Measurements from ENCODE around the gene RCE1. TPM values are rescaled to one million over a fixed set of nuclear protein-coding genes. Genes with fewer than 3 reads are reported as not detected.

RCE1 gene
- total and polyA plus RNA-seq, 2 experiments from 2014 or later, result 19.8 to 41.4 TPM

GRCh38 chr11:66879000-66879399, 35.8 kb downstream of the RCE1 start:
- no peak for DNase-seq (ENCODE audit: low spot score)
- no peaks in the 10 kb centered on the region for H4K20me1 ChIP-seq (ENCODE audit: insufficient read depth, poor library complexity, severe bottlenecking)
- no peaks in the 10 kb centered on the region for H3K36me3 ChIP-seq (replicated peaks; ENCODE audit: insufficient read depth, low read depth)
- no peak overlapping the region for H3K27ac ChIP-seq
- H3K4me2 ChIP-seq, result no peak overlapping the region
- peaks cover 2% of the 10 kb centered on the region for H3K79me2 ChIP-seq
- H3K9me3 ChIP-seq (ENCODE audit: low read depth), result no peaks in the 10 kb centered on the region
- 94% methylated on average over 7 of the region's 7 CpGs for WGBS (ENCODE audit: low lambda C conversion rate, missing lambda C conversion rate)
- no peak overlapping the region for H3K4me3 ChIP-seq
- no peaks in the 10 kb centered on the region for H3K9me2 ChIP-seq (replicated peaks; ENCODE audit: insufficient read depth)
- H3K27me3 ChIP-seq, result no peaks in the 10 kb centered on the region
- no peak overlapping the region for H2AFZ ChIP-seq
- H3K4me1 ChIP-seq (ENCODE audit: insufficient read depth), result peaks cover 17% of the 10 kb centered on the region
- no peak for TF ChIP-seq EZH2phosphoT487 (IDR thresholded peaks at IDR 0.05; ENCODE audit: low read depth, severe bottlenecking, unreplicated experiment)
- TF ChIP-seq EZH2 (IDR thresholded peaks at IDR 0.05; ENCODE audit: borderline replicate concordance), result no peak
- TF ChIP-seq CTCF (IDR thresholded peaks at IDR 0.05; ENCODE audit: poor library complexity), result no peak

DNA sequence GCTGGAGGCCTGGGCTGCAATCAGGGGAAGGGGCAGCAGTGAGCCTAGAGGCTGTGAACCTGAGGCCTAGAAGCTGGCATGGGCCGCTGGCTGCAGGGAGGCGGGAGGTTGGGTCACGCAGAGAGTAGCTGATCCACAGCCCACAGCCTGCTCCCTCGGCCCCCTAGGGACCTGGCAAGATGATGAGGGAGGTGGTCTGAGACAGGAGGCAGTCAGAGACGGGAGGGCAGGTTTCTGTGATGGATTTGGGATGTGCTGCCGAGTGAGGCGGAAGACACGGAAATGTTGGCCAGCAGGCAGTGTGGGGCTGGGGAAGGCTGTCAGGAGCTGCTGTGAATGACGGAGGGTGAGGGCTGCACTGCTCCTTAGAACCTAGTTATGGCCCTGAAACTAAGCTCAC, 36.3 kb downstream of the RCE1 start:
- no peaks in the 10 kb centered on the region for H3K9me2 ChIP-seq (replicated peaks; ENCODE audit: insufficient read depth)
- no peak for DNase-seq (ENCODE audit: low spot score)
- no peaks in the 10 kb centered on the region for H4K20me1 ChIP-seq (ENCODE audit: insufficient read depth, poor library complexity, severe bottlenecking)
- H3K27me3 ChIP-seq, result no peaks in the 10 kb centered on the region
- peaks cover 2% of the 10 kb centered on the region for H3K79me2 ChIP-seq
- WGBS (ENCODE audit: low lambda C conversion rate, missing lambda C conversion rate), result 92% methylated on average over 9 of the region's 9 CpGs
- H3K4me3 ChIP-seq, result no peak overlapping the region
- no peak overlapping the region for H3K27ac ChIP-seq
- H2AFZ ChIP-seq, result no peak overlapping the region
- peaks cover 17% of the 10 kb centered on the region for H3K4me1 ChIP-seq (ENCODE audit: insufficient read depth)
- TF ChIP-seq EZH2phosphoT487 (IDR thresholded peaks at IDR 0.05; ENCODE audit: low read depth, severe bottlenecking, unreplicated experiment), result no peak
- no peak for TF ChIP-seq CTCF (IDR thresholded peaks at IDR 0.05; ENCODE audit: poor library complexity)
- no peak for TF ChIP-seq EZH2 (IDR thresholded peaks at IDR 0.05; ENCODE audit: borderline replicate concordance)
- H3K9me3 ChIP-seq (ENCODE audit: low read depth), result no peaks in the 10 kb centered on the region
- no peaks in the 10 kb centered on the region for H3K36me3 ChIP-seq (replicated peaks; ENCODE audit: insufficient read depth, low read depth)
- no peak overlapping the region for H3K4me2 ChIP-seq

DNA sequence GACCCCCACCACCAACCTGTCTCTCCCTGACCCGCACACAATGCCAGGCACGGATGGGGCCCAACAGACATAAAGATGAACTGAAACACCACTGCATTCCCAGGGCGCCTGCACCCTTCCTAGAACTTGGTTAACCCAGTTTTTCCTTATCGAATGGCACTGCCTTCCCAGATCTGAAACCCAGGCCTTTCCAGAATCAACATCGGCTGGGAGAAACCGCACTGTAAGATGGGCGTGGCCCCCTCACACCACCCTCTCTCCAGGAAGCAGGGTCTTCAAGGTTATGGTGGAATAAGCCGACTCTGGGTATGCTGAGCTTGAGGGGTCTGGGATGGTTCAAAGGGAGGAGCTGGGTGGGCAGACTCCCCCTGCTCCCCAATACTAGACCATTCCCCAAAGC, 36.8 kb downstream of the RCE1 start:
- H3K4me1 ChIP-seq (ENCODE audit: insufficient read depth), result peaks cover 17% of the 10 kb centered on the region
- H3K27ac ChIP-seq, result no peak overlapping the region
- H3K4me3 ChIP-seq, result no peak overlapping the region
- H3K79me2 ChIP-seq, result peaks cover 2% of the 10 kb centered on the region
- no peak overlapping the region for H2AFZ ChIP-seq
- DNase-seq (ENCODE audit: low spot score), result no peak
- no peaks in the 10 kb centered on the region for H3K27me3 ChIP-seq
- TF ChIP-seq CTCF (IDR thresholded peaks at IDR 0.05; ENCODE audit: poor library complexity), result no peak
- TF ChIP-seq EZH2 (IDR thresholded peaks at IDR 0.05; ENCODE audit: borderline replicate concordance), result no peak
- no peak for TF ChIP-seq EZH2phosphoT487 (IDR thresholded peaks at IDR 0.05; ENCODE audit: low read depth, severe bottlenecking, unreplicated experiment)
- no peaks in the 10 kb centered on the region for H3K9me2 ChIP-seq (replicated peaks; ENCODE audit: insufficient read depth)
- H3K9me3 ChIP-seq (ENCODE audit: low read depth), result no peaks in the 10 kb centered on the region
- WGBS (ENCODE audit: low lambda C conversion rate, missing lambda C conversion rate), result 88% methylated on average over 8 of the region's 8 CpGs
- no peaks in the 10 kb centered on the region for H3K36me3 ChIP-seq (replicated peaks; ENCODE audit: insufficient read depth, low read depth)
- no peaks in the 10 kb centered on the region for H4K20me1 ChIP-seq (ENCODE audit: insufficient read depth, poor library complexity, severe bottlenecking)
- H3K4me2 ChIP-seq, result no peak overlapping the region
